Measurements from ENCODE around the gene FLVCR2.

Gene FLVCR2

DNA sequence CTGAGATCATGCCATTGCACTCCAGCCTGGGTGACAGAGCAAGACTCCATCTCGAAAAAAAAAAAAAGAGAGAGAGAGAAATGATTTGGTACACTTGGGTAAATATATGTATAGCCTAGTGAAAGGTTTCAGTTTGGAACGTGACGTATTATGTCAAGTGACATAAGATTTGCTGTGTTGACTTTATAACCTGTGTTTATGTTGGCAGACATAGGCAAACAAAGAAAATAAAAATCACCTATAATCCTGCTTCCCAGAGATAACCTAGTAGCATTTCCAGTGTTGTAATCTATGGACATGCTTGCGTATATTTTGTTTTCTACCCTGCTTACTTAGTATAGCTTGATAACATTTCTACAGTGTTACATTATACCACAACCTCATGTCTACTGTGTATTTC lies 65.6 kb downstream of the FLVCR2 start:
- TF ChIP-seq, protein P1, sequence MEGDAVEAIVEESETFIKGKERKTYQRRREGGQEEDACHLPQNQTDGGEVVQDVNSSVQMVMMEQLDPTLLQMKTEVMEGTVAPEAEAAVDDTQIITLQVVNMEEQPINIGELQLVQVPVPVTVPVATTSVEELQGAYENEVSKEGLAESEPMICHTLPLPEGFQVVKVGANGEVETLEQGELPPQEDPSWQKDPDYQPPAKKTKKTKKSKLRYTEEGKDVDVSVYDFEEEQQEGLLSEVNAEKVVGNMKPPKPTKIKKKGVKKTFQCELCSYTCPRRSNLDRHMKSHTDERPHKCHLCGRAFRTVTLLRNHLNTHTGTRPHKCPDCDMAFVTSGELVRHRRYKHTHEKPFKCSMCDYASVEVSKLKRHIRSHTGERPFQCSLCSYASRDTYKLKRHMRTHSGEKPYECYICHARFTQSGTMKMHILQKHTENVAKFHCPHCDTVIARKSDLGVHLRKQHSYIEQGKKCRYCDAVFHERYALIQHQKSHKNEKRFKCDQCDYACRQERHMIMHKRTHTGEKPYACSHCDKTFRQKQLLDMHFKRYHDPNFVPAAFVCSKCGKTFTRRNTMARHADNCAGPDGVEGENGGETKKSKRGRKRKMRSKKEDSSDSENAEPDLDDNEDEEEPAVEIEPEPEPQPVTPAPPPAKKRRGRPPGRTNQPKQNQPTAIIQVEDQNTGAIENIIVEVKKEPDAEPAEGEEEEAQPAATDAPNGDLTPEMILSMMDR (IDR thresholded peaks at IDR 0.05; ENCODE audit: insufficient read depth, missing control alignments) = no peak
- FAIRE-seq = no peak

DNA sequence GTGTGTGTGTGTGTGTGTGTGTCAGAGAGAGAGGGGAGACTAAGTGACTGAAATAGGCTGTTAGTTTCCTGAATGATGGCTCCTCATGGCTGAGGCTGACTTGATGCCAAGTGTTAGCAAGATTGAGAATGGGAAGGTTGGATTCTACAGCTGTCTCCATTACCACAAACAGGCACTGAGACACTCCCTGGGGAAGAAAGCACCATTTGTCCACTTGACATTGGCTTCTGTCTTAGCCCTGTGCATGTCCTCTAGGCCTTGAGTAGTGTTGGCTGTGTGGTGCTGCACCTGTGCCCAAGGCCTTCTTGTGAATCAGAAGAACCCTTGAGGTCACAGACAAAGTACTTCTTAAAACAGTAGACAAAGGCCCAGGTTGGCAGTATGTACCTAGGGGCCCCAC lies 66.6 kb downstream of the FLVCR2 start:
- FAIRE-seq (no peak), DNase-seq (ENCODE audit: insufficient read length, low spot score) (no peak)
- TF ChIP-seq, protein P1 (IDR thresholded peaks at IDR 0.05; ENCODE audit: insufficient read depth, missing control alignments) = no peak

More for the DNA sequence above, 65.6 kb downstream of the FLVCR2 start:
- no peak for DNase-seq (ENCODE audit: insufficient read length, low spot score)

DNA sequence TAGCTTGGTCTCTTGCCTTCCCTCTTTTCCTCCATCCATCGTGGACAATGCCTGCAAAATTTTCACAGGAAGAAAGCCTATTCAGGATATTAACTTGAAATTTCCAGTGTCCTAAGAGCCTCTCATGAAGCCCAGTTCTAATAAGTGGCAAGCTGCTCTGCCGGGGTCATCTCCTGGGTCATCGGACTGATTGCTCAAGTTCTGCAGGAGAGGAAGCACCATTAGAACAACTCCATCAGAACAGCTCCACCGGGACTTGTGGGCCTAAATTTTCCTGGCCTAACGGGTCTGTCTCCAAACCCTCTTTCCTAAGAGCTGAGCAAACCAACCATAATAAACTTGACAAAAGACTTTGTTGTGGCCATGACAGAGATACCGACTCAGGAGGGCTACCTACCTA lies 68.3 kb downstream of the FLVCR2 start:
- DNase-seq (ENCODE audit: insufficient read length, low spot score) (no peak), FAIRE-seq (no peak)
- TF ChIP-seq, protein P1 (IDR thresholded peaks at IDR 0.05; ENCODE audit: insufficient read depth, missing control alignments) = no peak

DNA sequence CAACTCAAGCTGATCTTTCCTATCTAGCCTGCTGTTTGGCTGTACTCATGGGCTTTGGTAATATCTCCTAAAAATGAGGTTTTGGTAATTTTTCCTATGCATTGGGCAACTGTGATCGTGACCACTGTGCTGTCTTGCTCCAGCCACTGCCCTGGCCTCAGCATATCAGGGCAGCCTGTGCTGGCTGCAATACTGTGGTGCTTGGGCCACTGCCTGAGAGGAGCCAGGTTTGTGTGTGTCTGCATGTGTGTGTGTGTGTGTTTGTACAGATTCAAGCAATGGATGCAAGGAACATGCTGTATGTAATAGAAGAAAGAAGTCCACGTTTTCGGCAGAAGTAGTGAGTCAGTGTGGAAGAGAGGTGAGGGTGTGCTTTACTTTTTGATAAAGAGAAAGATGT lies 69.2 kb downstream of the FLVCR2 start:
- DNase-seq (ENCODE audit: insufficient read length, low spot score) (no peak), FAIRE-seq (no peak)
- TF ChIP-seq, protein P1 (IDR thresholded peaks at IDR 0.05; ENCODE audit: insufficient read depth, missing control alignments) = no peak

DNA sequence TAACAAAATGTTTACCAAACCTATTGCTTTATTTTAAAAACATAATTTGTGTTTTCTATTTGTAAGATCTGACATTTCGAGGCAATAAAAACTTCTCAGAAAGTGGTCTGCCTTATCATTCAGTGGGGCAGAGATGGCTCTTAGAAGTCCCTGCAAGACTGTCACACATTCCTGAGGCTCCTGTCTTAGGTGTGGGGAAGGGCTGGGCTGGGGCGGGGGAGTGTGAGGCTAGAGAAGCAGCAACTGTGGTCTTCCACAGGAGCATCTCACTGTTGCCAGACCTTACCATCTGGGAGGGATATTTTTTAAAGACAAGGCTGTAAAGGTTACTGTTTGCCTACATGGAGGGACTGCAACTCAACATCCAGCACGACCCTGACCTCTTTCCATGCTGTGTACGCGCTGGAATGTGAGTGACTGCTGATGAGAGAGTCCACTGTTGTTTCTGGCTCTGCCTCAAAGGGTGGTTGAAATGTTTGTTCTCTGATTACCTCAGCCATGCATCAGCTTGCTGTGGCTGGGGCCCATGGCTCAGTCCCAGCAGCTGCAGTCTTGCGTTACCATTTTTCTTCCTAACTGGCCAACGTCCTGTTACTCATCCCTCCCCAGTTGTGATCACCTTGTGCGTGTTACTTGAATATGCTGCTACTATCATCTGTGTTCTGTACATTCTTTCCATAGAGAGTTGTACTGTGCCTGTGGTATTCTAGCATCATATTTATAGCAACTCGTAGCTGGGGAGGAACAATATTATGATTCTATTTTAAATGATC lies 69.8 kb downstream of the FLVCR2 start:
- TF ChIP-seq, protein P1 (IDR thresholded peaks at IDR 0.05; ENCODE audit: insufficient read depth, missing control alignments) = no peak
- DNase-seq (ENCODE audit: insufficient read length, low spot score) = no peak
- no peak for FAIRE-seq

DNA sequence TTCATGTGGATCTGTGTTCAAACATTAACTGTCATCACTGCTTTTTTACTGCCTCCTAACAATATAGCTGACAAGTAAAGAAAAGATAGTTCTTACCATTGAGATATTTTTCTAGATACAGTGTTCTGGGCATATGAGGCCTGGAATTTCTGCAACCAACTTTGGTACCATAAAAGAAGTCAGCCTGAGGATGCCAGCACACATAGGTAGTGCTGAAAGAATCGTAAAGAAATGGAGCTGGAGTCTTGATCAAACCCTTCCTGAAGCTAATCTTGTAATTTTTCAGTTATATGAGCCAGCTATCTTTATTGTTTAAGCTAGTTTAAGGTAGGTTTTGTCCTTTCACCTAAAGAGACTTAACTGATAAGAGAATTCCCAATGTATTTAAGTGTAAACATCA lies 70.9 kb downstream of the FLVCR2 start:
- FAIRE-seq (no peak), DNase-seq (ENCODE audit: insufficient read length, low spot score) (no peak)
- TF ChIP-seq, protein P1 (IDR thresholded peaks at IDR 0.05; ENCODE audit: insufficient read depth, missing control alignments) = no peak

DNA sequence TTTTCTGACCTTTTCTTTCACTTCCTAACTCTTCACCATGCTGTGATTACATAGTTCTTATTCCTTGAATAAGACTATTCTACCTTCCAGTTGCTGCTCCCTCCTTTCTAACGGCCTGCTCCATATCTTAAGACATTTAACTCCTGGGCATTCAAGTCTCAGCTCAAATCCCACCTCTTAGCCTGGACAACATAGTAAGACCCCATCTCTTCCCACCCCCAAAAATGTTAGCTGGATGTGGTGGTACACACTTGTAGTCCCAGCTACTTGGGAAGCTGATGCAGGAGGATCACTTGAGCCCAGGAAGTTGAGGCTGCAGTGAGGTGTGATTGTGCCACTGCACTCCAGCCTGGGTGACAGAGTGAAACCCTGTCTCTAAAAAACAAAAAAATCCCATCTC lies 71.4 kb downstream of the FLVCR2 start:
- no peak for FAIRE-seq
- DNase-seq (ENCODE audit: insufficient read length, low spot score) = no peak
- TF ChIP-seq, protein P1 (IDR thresholded peaks at IDR 0.05; ENCODE audit: insufficient read depth, missing control alignments) = no peak
